Endothelial cell of umbilical vein (primary cell): Measurements from ENCODE around the gene CXCL3. TPM values are rescaled to one million over a fixed set of nuclear protein-coding genes. Genes with fewer than 3 reads are reported as not detected.
"Not testable (repeated sequence)": the region's sequence is repeated elsewhere in the genome, so short reads cannot be mapped to it uniquely, and the experiment has no call there.

ENCODE experiments used
- BruUV-seq: library from RNA; stranded (reverse); fragments of 400-500 nt; replicated peaks from 2 replicates; lab custom pipeline; 2021; lab: Mats Ljungman, UMichigan
- CTCF ChIA-PET: fragments of 300-600, 350-600 bp; sonication (Branson Sonifier 250); formaldehyde crosslinking; loops from one replicate; lab custom pipeline; 2021; ENCODE audit warnings: antibody characterized with exemption, inconsistent platforms; lab: Charles Lee
- POLR2A ChIA-PET: fragments of 300-600, 350-600 bp; sonication (Branson Sonifier 250); formaldehyde crosslinking; loops from one replicate; lab custom pipeline; 2021; ENCODE audit warnings: antibody characterized with exemption, inconsistent platforms; lab: Charles Lee
- DNase-seq: peaks from one replicate; pipeline ENCODE4 v3.0.0-alpha.2; 2011; ENCODE audit warnings: low read depth, low spot score
- FAIRE-seq: peaks from 2 replicates; lab custom pipeline; 2011; peaks lifted over from hg19 to GRCh38; lab: Jason Lieb, UNC
- H2AFZ ChIP-seq: 2 replicates; pipeline ENCODE4 v1.6.0; 2012; ENCODE audit warnings: low read depth, low read length, control low read depth, inconsistent platforms
- H3K27ac ChIP-seq: 2 replicates; pipeline ENCODE4 v1.5.1; 2011; ENCODE audit warnings: low read depth, mild to moderate bottlenecking, control low read depth, low read length, moderate library complexity; ENCODE audit not compliant: insufficient read depth
- H3K27me3 ChIP-seq, 2 experiments: 2 replicates each; pipeline versions ENCODE4 v1.6.0 to v1.6.1; 2011; ENCODE audit warnings: low read length in 2 of 2, mixed read lengths in 1 of 2; ENCODE audit not compliant: control insufficient read depth in 2 of 2, insufficient read depth in 2 of 2
- H3K36me3 ChIP-seq, 2 experiments: 2 replicates in 1 of 2; 3 replicates in 1 of 2; pipeline ENCODE4 v1.5.1; 2011; ENCODE audit warnings: low read length in 2 of 2, mild to moderate bottlenecking in 1 of 2, moderate library complexity in 1 of 2; ENCODE audit not compliant: control insufficient read depth in 2 of 2, insufficient read depth in 2 of 2; ENCODE audit errors: extremely low read depth in 1 of 2
- H3K4me1 ChIP-seq: 3 replicates; pipeline ENCODE4 v1.5.1; 2011; ENCODE audit warnings: mild to moderate bottlenecking, low read length; ENCODE audit not compliant: control insufficient read depth, insufficient read depth; ENCODE audit errors: extremely low read depth
- H3K4me2 ChIP-seq: 2 replicates; pipeline ENCODE4 v1.6.1; 2011; ENCODE audit warnings: low read length, control low read depth, mixed read lengths; ENCODE audit not compliant: insufficient read depth
- H3K4me3 ChIP-seq, 3 experiments: fragments of 200-600 bp in 1 of 3; sonication (generic), shearing (Covaris generic) in 1 of 3; replicated peaks in 1 of 3; 2 replicates each; pipeline ENCODE4 v1.5.1; 2011 to 2016; ENCODE audit warnings: control low read depth in 3 of 3, low read length in 3 of 3, mild to moderate bottlenecking in 2 of 3, inconsistent platforms in 1 of 3, low read depth in 1 of 3, moderate library complexity in 1 of 3; ENCODE audit not compliant: insufficient read depth in 1 of 3
- H3K79me2 ChIP-seq: 2 replicates; pipeline ENCODE4 v1.6.0; 2012; ENCODE audit warnings: low read length, inconsistent platforms; ENCODE audit not compliant: control insufficient read depth, insufficient read depth
- H3K9ac ChIP-seq: replicated peaks from 2 replicates; pipeline ENCODE3; 2011; ENCODE audit warnings: low read length, control low read depth; ENCODE audit not compliant: insufficient read depth; ENCODE audit errors: extremely low read depth
- H3K9me1 ChIP-seq: replicated peaks from 3 replicates; pipeline ENCODE4 v1.6.0; 2011; ENCODE audit warnings: mild to moderate bottlenecking, low read length; ENCODE audit not compliant: control insufficient read depth, insufficient read depth; ENCODE audit errors: extremely low read depth
- H3K9me3 ChIP-seq: replicated peaks from 2 replicates; pipeline ENCODE4 v1.5.1; 2012; ENCODE audit warnings: low read length, inconsistent platforms; ENCODE audit not compliant: control insufficient read depth, insufficient read depth
- H4K20me1 ChIP-seq: replicated peaks from 2 replicates; pipeline ENCODE3; 2011; ENCODE audit warnings: mild to moderate bottlenecking, low read length; ENCODE audit not compliant: control insufficient read depth, insufficient read depth; ENCODE audit errors: extremely low read depth
- EZH2 ChIP-seq: IDR thresholded peaks from 2 replicates; pipeline ENCODE4 v1.6.1; 2012; ENCODE audit warnings: borderline replicate concordance, low read depth, mild to moderate bottlenecking, moderate library complexity, low read length, inconsistent platforms; ENCODE audit not compliant: severe bottlenecking
- FOS ChIP-seq: IDR thresholded peaks from 2 replicates; pipeline ENCODE4 v1.6.1; 2011; ENCODE audit warnings: mild to moderate bottlenecking, low read length, moderate library complexity, borderline replicate concordance; ENCODE audit not compliant: insufficient read depth
- GATA2 ChIP-seq: IDR thresholded peaks from 2 replicates; pipeline ENCODE4 v1.7.0; 2011; ENCODE audit warnings: low read depth, mild to moderate bottlenecking, moderate library complexity, mixed read lengths, low read length; ENCODE audit not compliant: insufficient read length, insufficient read depth
- JUN ChIP-seq: IDR thresholded peaks from 2 replicates; pipeline ENCODE4 v1.6.1; 2011; ENCODE audit warnings: borderline replicate concordance, low read depth; ENCODE audit not compliant: insufficient read length, insufficient read depth
- MYC ChIP-seq: IDR thresholded peaks from one replicate; pipeline ENCODE4 v1.6.1; 2011; ENCODE audit warnings: mild to moderate bottlenecking, low read depth, low read length
- POLR2A ChIP-seq: IDR thresholded peaks from 2 replicates; pipeline ENCODE4 v1.6.1; 2012; ENCODE audit warnings: low read depth, mild to moderate bottlenecking, control low read depth, low read length
- POLR2AphosphoS5 ChIP-seq: IDR thresholded peaks from 2 replicates; pipeline ENCODE4 v1.6.1; 2012; ENCODE audit warnings: low read depth, mild to moderate bottlenecking, control low read depth, low read length, moderate library complexity; ENCODE audit not compliant: insufficient read depth
- dilution Hi-C: fragments of 300-500 bp; cut with MboI; formaldehyde crosslinking; loops from one replicate; pipeline ENCODE4 v1.15.0; 2019; ENCODE audit warnings: low sequenced_read_pairs; ENCODE audit not compliant: extremely low pct_ligation_motif_present
- intact Hi-C: fragments of 100-400 bp; cut with micrococcal nuclease; formaldehyde crosslinking; loops from one replicate; pipeline ENCODE4 v1.10.0; 2022
- polyA plus RNA-seq, 4 experiments: library from polyadenylated mRNA; depleted of rRNA in 3 of 4; stranded (reverse) in 3 of 4; unstranded in 1 of 4; fragments of >200 nt; gene quantifications; 2 replicates each; pipeline versions ENCODE4 v1.2.1 to v1.2.3, GENCODE V29; 2011 to 2012; ENCODE audit warnings: missing spikeins in 1 of 4
- total RNA-seq: library from RNA; stranded (reverse); gene quantifications from 2 replicates; pipeline ENCODE4 v1.2.3, GENCODE V29; 2021
- TF ChIP-seq, protein P1 (sequence below), 2 donors: IDR thresholded peaks; 1 replicate in 1 of 2; 2 replicates in 1 of 2; pipeline ENCODE4 v1.5.1; 2011; ENCODE audit warnings: low read length in 2 of 2, mild to moderate bottlenecking in 2 of 2, moderate library complexity in 2 of 2, control low read depth in 1 of 2, inconsistent platforms in 1 of 2, low read depth in 1 of 2; ENCODE audit not compliant: insufficient read depth in 1 of 2; ENCODE audit errors: extremely low read depth in 1 of 2
- TF ChIP-seq, protein P2 (sequence below): IDR thresholded peaks from 2 replicates; pipeline ENCODE4 v1.6.1; 2011; ENCODE audit not compliant: insufficient read depth, insufficient read length

CXCL3 gene
- total and polyA plus RNA-seq, 2 donors (not counting 3 experiments of a cell fraction or from before 2014, with no cell fraction given), result 1.1 to 1.3 TPM

- CTCF ChIA-PET, result interaction anchor here (1.0 kb wide), 1 partner anchor 42 kb away, joined by 3 read pairs; the partner anchor contains the start of gene CXCL3
- dilution Hi-C loops, result no loop called here
- POLR2A ChIA-PET, result no interaction called here
Observed at GRCh38 chr4:74081035-74081434, 42.5 kb upstream of the CXCL3 start.

DNA sequence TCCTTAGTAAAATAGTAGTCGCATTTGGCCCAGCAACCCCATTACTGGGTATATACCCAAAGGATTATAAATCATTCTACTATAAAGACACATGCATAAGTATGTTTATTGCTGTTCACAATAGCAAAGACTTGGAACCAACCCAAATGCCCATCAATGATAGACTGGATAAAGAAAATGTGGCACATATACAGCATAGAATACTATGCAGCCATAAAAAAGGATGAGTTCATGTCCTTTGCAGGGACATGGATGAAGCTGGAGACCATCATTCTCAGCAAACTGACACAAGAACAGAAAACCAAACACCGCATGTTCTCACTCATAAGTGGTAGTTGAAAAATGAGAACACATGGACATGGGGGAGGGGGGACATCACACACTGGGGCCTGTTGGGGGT lies 41.9 kb upstream of the CXCL3 start:
- DNase-seq, H3K27ac ChIP-seq, H3K4me2 ChIP-seq, H3K4me1 ChIP-seq, H3K9me1 ChIP-seq, POLR2A ChIA-PET, dilution Hi-C loops, intact Hi-C loops, FAIRE-seq, H3K4me3 ChIP-seq, H2AFZ ChIP-seq, H3K9ac ChIP-seq, H3K36me3 ChIP-seq, H3K27me3 ChIP-seq, H3K79me2 ChIP-seq, H4K20me1 ChIP-seq, BruUV-seq, H3K9me3 ChIP-seq: not testable (repeated sequence)
- CTCF ChIA-PET, result interaction anchor here (1.0 kb wide), 1 partner anchor 41 kb away, joined by 3 read pairs; the partner anchor contains the start of gene CXCL3

More at GRCh38 chr4:74081035-74081434, 42.5 kb upstream of the CXCL3 start:
- Histone ChIP-seq H3K9ac (no peak overlapping the region), H3K9me3 (no peaks in the 10 kb centered on the region), H3K27ac (no peak overlapping the region), H3K36me3 (no peaks in the 10 kb centered on the region), H3K4me3 (no peak overlapping the region), H4K20me1 (no peaks in the 10 kb centered on the region), H3K27me3 (no peaks in the 10 kb centered on the region), H3K9me1 (no peaks in the 10 kb centered on the region), H3K4me2 (no peak overlapping the region), H3K79me2 (no peaks in the 10 kb centered on the region), H2AFZ (no peak overlapping the region), H3K4me1 (no peaks in the 10 kb centered on the region)
- TF ChIP-seq, protein P1, sequence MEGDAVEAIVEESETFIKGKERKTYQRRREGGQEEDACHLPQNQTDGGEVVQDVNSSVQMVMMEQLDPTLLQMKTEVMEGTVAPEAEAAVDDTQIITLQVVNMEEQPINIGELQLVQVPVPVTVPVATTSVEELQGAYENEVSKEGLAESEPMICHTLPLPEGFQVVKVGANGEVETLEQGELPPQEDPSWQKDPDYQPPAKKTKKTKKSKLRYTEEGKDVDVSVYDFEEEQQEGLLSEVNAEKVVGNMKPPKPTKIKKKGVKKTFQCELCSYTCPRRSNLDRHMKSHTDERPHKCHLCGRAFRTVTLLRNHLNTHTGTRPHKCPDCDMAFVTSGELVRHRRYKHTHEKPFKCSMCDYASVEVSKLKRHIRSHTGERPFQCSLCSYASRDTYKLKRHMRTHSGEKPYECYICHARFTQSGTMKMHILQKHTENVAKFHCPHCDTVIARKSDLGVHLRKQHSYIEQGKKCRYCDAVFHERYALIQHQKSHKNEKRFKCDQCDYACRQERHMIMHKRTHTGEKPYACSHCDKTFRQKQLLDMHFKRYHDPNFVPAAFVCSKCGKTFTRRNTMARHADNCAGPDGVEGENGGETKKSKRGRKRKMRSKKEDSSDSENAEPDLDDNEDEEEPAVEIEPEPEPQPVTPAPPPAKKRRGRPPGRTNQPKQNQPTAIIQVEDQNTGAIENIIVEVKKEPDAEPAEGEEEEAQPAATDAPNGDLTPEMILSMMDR (IDR thresholded peaks at IDR 0.05; ENCODE audit: extremely low read depth in 1 of 2, insufficient read depth in 1 of 2, low read depth in 1 of 2, low read length in 2 of 2), result no peak
- TF ChIP-seq, protein P2, sequence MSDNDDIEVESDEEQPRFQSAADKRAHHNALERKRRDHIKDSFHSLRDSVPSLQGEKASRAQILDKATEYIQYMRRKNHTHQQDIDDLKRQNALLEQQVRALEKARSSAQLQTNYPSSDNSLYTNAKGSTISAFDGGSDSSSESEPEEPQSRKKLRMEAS, result no peak
- TF ChIP-seq JUN, result no peak
- no peak for TF ChIP-seq POLR2A
- TF ChIP-seq EZH2, result no peak
- TF ChIP-seq MYC, result no peak
- TF ChIP-seq POLR2AphosphoS5, result no peak
- no peak for TF ChIP-seq FOS
- TF ChIP-seq GATA2, result no peak
- BruUV-seq, result no TSS peak
- intact Hi-C loops, result no loop called here
- DNase-seq (no peak), FAIRE-seq (no peak)

DNA sequence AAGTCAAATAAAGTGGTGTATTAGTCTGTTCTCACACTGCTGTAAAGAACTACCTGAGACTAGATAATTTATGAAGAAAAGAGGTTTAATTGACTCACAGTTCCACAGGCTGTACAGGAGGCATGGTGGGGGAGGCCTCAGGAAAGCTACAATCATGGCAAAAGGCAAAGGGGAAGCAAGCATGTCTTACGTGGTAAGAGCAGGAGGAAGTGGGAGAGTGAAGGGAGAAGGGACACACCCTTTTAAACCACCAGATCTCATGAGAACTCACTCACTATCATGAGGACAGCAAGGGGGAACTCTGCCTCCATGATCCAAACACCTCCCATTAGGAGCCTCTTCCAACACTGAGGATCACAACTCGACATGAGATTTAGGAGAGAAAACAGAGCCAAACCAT lies 40.5 kb upstream of the CXCL3 start:
- FAIRE-seq, H3K36me3 ChIP-seq, H2AFZ ChIP-seq, BruUV-seq, H3K79me2 ChIP-seq, H3K9me3 ChIP-seq, H3K9me1 ChIP-seq, H3K4me3 ChIP-seq, H3K4me2 ChIP-seq, dilution Hi-C loops, H3K27me3 ChIP-seq, intact Hi-C loops, DNase-seq, H3K27ac ChIP-seq, H3K9ac ChIP-seq, H3K4me1 ChIP-seq, POLR2A ChIA-PET, H4K20me1 ChIP-seq: not testable (repeated sequence)
- CTCF ChIA-PET, result interaction anchor here (1.0 kb wide), 1 partner anchor 40 kb away, joined by 3 read pairs; the partner anchor contains the start of gene CXCL3
